Panc1 (cell line): ENCODE results near the gene GATA6. TPM values are rescaled to one million over a fixed set of nuclear protein-coding genes. Genes with fewer than 3 reads are reported as not detected.

Experiments
- ATAC-seq: fragments of 200-7000 bp; cut with Tn5 transposase; 2 replicates; pipeline ENCODE4 v1.9.1; 2020; ENCODE audit warnings: mild to moderate bottlenecking, moderate library complexity
- BruUV-seq: library from RNA; stranded (reverse); fragments of 400-500 nt; replicated peaks from 2 replicates; lab custom pipeline; 2021; lab: Mats Ljungman, UMichigan
- CTCF ChIA-PET: fragments of 300-600 bp; sonication (Branson Sonifier 250); formaldehyde crosslinking; loops from one replicate; lab custom pipeline; 2022; ENCODE audit warnings: antibody characterized with exemption; lab: Charles Lee
- POLR2A ChIA-PET: fragments of 300-600 bp; sonication (Branson Sonifier 250); formaldehyde crosslinking; loops from one replicate; lab custom pipeline; 2022; ENCODE audit warnings: antibody characterized with exemption; lab: Charles Lee
- DNase-seq: peaks from one replicate; pipeline ENCODE4 v3.0.0-alpha.2; 2010; ENCODE audit warnings: low read depth, low spot score
- H3K27ac ChIP-seq: 2 replicates; pipeline ENCODE4 v1.5.1; 2011; ENCODE audit warnings: mild to moderate bottlenecking, low read length, inconsistent platforms
- H3K27me3 ChIP-seq: fragments of 200-500 bp; sonication (Bioruptor generic); 2 replicates; pipeline ENCODE4 v1.6.0; 2014; ENCODE audit warnings: low read length, inconsistent platforms; ENCODE audit not compliant: control insufficient read depth, insufficient read depth
- H3K36me3 ChIP-seq: fragments of 200-500 bp; sonication (Bioruptor generic); 2 replicates; pipeline ENCODE4 v1.5.1; 2014; ENCODE audit warnings: inconsistent platforms, mild to moderate bottlenecking, low read length, moderate library complexity; ENCODE audit not compliant: control insufficient read depth, insufficient read depth
- H3K4me1 ChIP-seq: 2 replicates; pipeline ENCODE4 v1.5.1; 2011; ENCODE audit warnings: inconsistent platforms, mild to moderate bottlenecking, low read length, moderate library complexity; ENCODE audit not compliant: control insufficient read depth, insufficient read depth
- H3K4me3 ChIP-seq, 2 experiments: 2 replicates each; pipeline ENCODE4 v1.5.1; 2011 to 2012; ENCODE audit warnings: low read depth in 2 of 2, low read length in 2 of 2, mild to moderate bottlenecking in 2 of 2, inconsistent platforms in 1 of 2, moderate library complexity in 1 of 2
- H3K9me3 ChIP-seq: fragments of 200-500 bp; sonication (Bioruptor generic); 2 replicates; pipeline ENCODE4 v1.5.1; 2014; ENCODE audit warnings: low read depth, mild to moderate bottlenecking, inconsistent platforms, low read length, moderate library complexity; ENCODE audit not compliant: control insufficient read depth, insufficient read depth
- CTCF ChIP-seq: fragments of 450-650 bp; IDR thresholded peaks from 2 replicates; pipeline ENCODE4 v1.5.1; 2017; ENCODE audit warnings: mild to moderate bottlenecking
- POLR2AphosphoS5 ChIP-seq: IDR thresholded peaks from 2 replicates; pipeline ENCODE4 v1.6.1; 2012; ENCODE audit warnings: mild to moderate bottlenecking, low read depth, low read length, moderate library complexity
- REST ChIP-seq, 2 experiments: IDR thresholded peaks; 2 replicates each; pipeline ENCODE4 v1.6.1; 2011 to 2012; ENCODE audit warnings: low read depth in 2 of 2, control low read depth in 1 of 2, low read length in 1 of 2, mild to moderate bottlenecking in 1 of 2, moderate library complexity in 1 of 2; ENCODE audit not compliant: insufficient read depth in 1 of 2
- SIN3A ChIP-seq: IDR thresholded peaks from 2 replicates; pipeline ENCODE4 v1.6.1; 2012; ENCODE audit warnings: low read depth, mild to moderate bottlenecking, low read length, moderate library complexity, borderline replicate concordance; ENCODE audit not compliant: insufficient read depth
- TCF7L2 ChIP-seq: IDR thresholded peaks from 2 replicates; pipeline ENCODE4 v1.6.1; 2011; ENCODE audit warnings: mild to moderate bottlenecking, low read depth, low read length, inconsistent platforms
- in situ Hi-C: cut with HindIII; loops from 2 replicates; pipeline ENCODE4 v1.10.0; 2016; ENCODE audit warnings: low sequenced_read_pairs, low pct_unique_long_range_greater_than_20kb
- intact Hi-C: fragments of 100-400 bp; cut with micrococcal nuclease; formaldehyde crosslinking; loops from one replicate; pipeline ENCODE4 v1.10.0; 2022; ENCODE audit not compliant: unreplicated experiment
- total RNA-seq: library from RNA; stranded (reverse); gene quantifications from one replicate; pipeline ENCODE4 v1.2.1, GENCODE V29; 2021; ENCODE audit not compliant: unreplicated experiment

GATA6 gene
- total RNA-seq, 1 experiment from 2014 or later, result 0.51 TPM

DNA sequence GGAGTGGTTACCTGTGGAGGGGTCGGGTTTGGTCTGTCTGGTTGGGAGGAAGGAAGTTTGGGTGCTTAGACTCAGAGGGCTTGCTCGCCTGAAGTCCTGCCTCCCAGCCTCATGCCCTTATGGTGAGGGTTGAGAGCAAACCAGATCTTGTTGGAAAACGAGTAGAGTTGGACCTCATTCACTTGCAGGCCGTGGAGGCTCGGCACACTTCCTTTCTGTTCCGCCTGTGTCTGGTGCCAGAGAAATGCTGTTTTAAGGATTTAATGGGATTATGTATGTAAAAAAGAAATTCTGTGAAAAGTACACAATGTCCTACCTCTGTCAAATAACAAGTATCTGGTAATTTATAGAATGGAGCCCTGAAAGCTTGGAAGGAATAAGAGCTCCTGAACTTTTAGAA lies 29.6 kb downstream of the GATA6 start:
- H3K4me3 ChIP-seq, result no peak overlapping the region
- intact Hi-C loops, result no loop called here
- no peaks in the 10 kb centered on the region for H3K9me3 ChIP-seq
- TF ChIP-seq TCF7L2 (no peak), REST (IDR thresholded peaks at IDR 0.05; ENCODE audit: insufficient read depth in 1 of 2, low read depth in 2 of 2, low read length in 1 of 2) (no peak), CTCF (no peak), POLR2AphosphoS5 (no peak), SIN3A (no peak)
- BruUV-seq, result no TSS peak
- H3K27me3 ChIP-seq, result no peaks in the 10 kb centered on the region
- ATAC-seq, result no peak
- no peak for DNase-seq
- CTCF ChIA-PET, result no interaction called here
- POLR2A ChIA-PET, result no interaction called here
- no peak overlapping the region for H3K27ac ChIP-seq
- no peaks in the 10 kb centered on the region for H3K36me3 ChIP-seq
- in situ Hi-C loops, result no loop called here
- no peaks in the 10 kb centered on the region for H3K4me1 ChIP-seq

- intact Hi-C loops (no loop called here), in situ Hi-C loops (no loop called here)
- ATAC-seq (no peak), DNase-seq (no peak)
- POLR2A ChIA-PET, result no interaction called here
- Histone ChIP-seq H3K4me1 (no peaks in the 10 kb centered on the region), H3K27me3 (peaks cover 3% of the 10 kb centered on the region), H3K36me3 (no peaks in the 10 kb centered on the region), H3K9me3 (no peaks in the 10 kb centered on the region), H3K4me3 (no peak overlapping the region), H3K27ac (no peak overlapping the region)
- no TSS peak for BruUV-seq
- TF ChIP-seq POLR2AphosphoS5 (no peak), TCF7L2 (no peak), REST (IDR thresholded peaks at IDR 0.05; ENCODE audit: insufficient read depth in 1 of 2, low read depth in 2 of 2, low read length in 1 of 2) (no peak), CTCF (no peak), SIN3A (no peak)
- CTCF ChIA-PET, result no interaction called here
These were observed 31.3 kb downstream of the GATA6 start for GRCh38 chr18:22200611-22201225.
